Endometrial microvascular endothelial cells (primary cell): ENCODE data around the gene PLD3. TPM values are rescaled to one million over a fixed set of nuclear protein-coding genes. Genes with fewer than 3 reads are reported as not detected.
"Not testable (repeated sequence)": the region's sequence is repeated elsewhere in the genome, so short reads cannot be mapped to it uniquely, and the experiment has no call there.

Source experiments
- in situ Hi-C: cut with HindIII; loops from 2 replicates; pipeline ENCODE4 v1.10.0; 2017; ENCODE audit warnings: low sequenced_read_pairs, low pct_unique_long_range_greater_than_20kb; ENCODE audit errors: inconsistent ontology term
- total RNA-seq: library from RNA; depleted of rRNA; stranded (reverse); fragments of >200 nt; gene quantifications from one replicate; pipeline ENCODE4 v1.2.3, GENCODE V29; 2015; ENCODE audit errors: inconsistent ontology term

PLD3 gene
- total RNA-seq, 1 donor from 2014 or later = 404 TPM

DNA sequence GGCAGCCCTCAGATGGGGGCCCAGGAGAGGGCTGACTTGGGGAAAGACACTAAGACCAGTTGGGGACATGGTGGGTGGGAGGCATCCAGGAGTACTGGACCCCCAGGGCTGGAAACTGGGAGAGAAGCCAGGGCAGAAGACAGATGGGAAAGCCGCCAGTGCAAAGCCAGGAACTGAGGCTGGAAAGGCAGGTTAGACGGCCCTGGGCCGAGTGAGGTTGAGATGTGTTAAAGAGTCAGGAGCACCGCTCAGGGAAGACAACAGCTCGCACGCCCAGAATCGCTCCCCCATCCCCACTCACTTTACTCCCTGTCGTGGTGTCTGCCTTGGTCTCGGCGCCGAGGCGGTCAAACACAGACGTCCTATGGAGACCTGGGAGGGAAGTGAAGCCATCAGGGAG, 24.8 kb upstream of the PLD3 start:
- in situ Hi-C loops = no loop called here

DNA sequence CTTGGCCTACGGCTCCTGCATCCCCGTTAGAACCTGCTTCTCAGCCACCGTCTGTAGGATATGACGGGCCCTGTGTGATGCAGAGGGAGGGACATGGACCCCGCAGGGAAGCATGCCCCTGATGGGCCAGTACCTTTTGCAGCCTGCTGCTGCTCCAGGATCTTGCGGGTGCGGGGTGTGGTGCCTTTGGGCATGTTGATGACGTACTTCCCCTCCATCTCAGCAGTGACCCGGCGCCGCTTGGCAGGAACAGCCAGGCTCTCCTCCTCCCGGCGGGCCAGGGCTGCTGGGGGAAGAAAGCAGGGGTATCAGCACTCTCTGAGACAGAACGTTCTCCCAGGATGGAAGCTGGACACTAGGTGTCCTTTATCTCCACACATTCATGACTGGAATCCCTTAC, 22.3 kb upstream of the PLD3 start:
- in situ Hi-C loops = no loop called here

GRCh38 chr19:40331052-40331451, 17.4 kb upstream of the PLD3 start:
- in situ Hi-C loops = no loop called here

DNA sequence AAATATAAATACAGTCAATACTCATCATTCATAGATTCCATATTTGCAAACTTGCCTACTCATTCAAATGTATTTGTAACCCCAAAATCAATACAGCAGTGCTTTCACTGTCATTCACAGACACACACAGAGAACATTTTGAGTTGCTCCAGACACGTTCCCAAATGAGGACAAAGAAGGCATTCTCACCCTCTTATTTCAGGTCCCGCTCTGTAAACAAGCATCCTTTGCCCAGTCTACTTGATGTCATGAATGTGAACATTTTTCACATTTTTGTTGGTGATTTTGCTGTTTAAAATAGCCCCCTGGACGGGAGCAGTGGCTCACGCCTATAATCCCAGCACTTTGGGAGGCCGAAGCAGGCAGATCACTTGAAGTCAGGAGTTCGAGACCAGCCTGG, 15.8 kb upstream of the PLD3 start:
- in situ Hi-C loops = no loop called here

GRCh38 chr19:40333083-40333482, 15.4 kb upstream of the PLD3 start:
- in situ Hi-C loops = not testable (repeated sequence)

- in situ Hi-C loops = no loop called here
These were observed 13.4 kb upstream of the PLD3 start for GRCh38 chr19:40335101-40335500.

- in situ Hi-C loops = no loop called here
These were observed 12.5 kb upstream of the PLD3 start for GRCh38 chr19:40335855-40336600.

DNA sequence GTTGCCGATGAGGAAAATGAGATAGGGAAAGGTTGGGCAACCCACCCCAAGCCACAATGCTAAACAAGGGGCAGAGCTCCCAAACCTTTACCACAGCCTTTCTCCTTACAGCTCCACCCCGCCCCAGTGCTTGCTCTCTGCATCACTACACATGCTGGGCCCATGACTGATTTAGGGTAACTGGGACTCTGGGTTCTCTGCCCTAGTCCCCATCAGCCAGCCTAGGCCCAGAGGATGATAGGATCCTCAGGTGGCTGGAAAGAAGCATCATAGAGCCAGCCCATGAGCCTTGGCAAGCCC, 11.9 kb upstream of the PLD3 start:
- in situ Hi-C loops = no loop called here

DNA sequence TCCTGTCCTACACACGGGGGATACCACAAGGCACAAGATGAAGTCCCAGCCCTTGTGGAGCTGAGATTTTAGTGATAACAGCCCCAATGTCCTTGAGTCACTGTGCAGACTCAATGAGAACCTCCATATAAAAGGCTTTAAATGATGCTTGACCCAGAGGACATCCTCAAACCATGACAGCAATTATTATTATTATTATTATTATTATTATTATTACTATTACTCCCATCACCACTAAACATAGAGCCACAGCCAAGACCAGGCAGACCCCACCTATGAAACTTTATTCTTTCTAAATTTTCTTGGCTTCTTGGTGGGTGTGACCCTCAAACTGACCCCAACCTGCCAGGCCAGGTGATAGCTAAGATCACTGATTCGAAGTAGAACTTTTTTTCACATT, 11.4 kb upstream of the PLD3 start:
- in situ Hi-C loops = no loop called here

GRCh38 chr19:40337594-40337993, 10.9 kb upstream of the PLD3 start:
- in situ Hi-C loops = no loop called here

- in situ Hi-C loops = no loop called here
These were observed 9.3 kb upstream of the PLD3 start for GRCh38 chr19:40339018-40339728.

GRCh38 chr19:40341601-40342482, 6.7 kb upstream of the PLD3 start:
- in situ Hi-C loops = no loop called here

- in situ Hi-C loops = no loop called here
These were observed 5.7 kb upstream of the PLD3 start for GRCh38 chr19:40342644-40343311.

DNA sequence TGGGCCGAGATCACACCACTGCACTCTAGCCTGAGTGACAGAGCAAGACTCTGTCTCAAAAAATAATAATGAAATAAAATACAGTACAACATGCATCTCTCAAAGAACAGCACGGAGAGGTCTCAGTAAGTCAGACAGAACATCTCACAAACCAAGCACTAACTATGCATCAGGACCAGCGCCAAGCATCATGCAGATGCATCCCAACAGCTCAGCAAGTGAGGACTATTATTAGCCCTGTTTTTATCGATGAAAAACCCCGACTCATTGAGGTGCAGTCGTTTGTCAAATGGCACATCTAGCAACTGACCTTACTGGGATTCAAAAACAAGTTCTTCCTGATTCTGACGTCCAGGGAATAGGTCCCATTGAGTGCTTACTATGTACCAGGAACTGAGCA, 4.1 kb upstream of the PLD3 start:
- in situ Hi-C loops = no loop called here

- in situ Hi-C loops = no loop called here
These were observed 539 bp downstream of the PLD3 start for GRCh38 chr19:40348961-40349507.

DNA sequence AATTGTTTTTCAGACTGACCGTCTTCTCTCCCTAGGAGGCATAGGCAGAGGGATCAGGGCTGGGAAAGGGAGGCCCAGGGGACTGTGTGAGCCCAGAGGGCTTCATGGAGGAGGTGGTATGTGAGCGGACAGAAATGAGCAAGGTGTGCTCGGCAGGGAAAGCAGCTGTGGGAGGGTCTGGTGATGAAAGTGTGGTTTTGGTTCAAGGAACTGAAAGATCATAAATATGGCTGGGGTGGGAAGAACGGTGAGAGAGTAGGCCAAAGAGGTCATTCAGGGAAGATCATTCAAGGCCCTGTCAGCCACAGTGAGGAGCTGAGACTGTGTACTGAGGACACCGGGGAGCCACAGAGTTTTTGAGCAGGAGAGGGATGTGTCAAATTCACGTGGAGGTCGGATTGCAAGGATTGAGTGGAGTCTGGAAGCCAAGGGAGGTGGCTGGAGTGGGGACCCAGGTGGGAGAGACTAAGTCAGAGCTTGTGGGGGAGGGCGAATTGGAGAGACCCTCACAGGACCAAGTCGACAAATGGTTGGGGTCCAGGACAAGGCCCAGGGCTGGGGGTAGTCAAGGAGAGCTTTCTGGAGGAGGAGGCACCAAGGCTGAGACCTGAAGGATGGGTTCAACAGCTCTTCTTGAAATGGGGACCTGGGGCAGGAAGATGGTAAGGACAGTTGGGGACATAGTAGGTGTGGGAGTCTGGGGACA, 7.6 kb downstream of the PLD3 start:
- in situ Hi-C loops = no loop called here

DNA sequence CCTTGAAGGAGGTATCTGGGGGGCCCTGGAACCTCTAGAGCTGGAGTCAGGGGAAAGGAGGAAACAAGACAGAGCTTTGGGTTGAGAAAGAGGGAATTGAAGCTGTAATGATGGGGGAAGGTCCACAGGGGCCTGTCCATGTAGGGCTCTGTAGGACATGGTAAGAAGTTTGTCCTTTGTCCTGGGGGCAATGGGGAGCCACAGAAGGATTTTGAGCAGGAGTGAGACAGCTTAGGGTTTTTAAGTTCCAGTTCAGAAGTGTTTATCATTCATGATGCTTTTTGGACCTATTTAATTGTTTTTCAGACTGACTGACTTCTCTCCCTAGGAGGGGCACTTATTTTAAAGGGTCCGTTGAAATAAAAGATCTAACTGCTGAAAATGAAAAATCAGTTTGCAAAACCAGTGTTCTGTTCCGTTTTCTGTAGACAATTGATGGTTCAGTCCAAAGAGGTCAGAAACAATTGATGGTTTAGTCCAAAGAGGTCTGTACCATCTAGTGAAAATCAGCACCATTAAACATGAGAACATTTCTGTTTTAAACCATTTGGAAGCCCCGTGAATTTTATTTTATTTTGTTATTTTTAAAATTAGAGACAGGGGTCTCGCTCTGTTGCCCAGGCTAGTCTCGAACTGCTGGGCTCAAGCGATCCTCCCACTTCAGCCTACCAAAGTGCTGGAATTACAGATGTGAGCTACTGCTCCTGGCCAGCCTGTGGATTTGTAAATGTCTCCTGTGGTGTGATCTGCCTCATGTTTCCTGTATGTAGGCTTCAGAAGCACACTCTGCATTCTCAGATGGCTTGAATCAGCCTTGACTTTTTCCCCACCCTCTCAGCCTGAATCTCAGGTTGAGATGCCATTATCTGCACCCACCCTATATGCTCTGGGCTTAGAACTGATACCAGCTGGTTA, 8.4 kb downstream of the PLD3 start:
- in situ Hi-C loops = no loop called here

DNA sequence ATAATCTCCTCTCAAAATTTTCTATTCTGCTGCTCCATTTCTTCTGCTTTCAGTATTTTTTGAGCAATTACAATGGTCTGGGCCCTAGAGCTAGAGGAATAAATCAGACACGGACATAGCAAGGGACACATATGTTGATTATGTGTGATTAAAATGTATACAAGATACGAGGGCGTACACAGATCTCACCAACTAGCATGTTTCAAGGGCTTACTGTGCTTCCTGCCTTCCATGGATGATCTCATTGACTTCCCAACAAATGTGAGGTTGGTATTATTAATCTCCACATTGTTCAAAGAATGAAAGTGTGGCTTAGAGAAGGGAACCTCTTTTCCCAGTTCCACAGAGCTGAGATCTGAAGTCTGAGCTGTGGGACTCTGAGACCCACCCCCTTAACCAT, 9.1 kb downstream of the PLD3 start:
- in situ Hi-C loops = no loop called here
